GM19025 (cell line): ENCODE data around the gene VSTM2L.

Experiments used
- ATAC-seq: cut with Tn5 transposase; IDR thresholded peaks from one replicate; pipeline ENCODE4 v1.9.1; 2021; ENCODE audit warnings: mild to moderate bottlenecking, low read depth, moderate library complexity; ENCODE audit not compliant: unreplicated experiment

Gene VSTM2L

GRCh38 chr20:37877832-37878772 lies 24.8 kb upstream of the VSTM2L start:
- no peak for ATAC-seq

DNA sequence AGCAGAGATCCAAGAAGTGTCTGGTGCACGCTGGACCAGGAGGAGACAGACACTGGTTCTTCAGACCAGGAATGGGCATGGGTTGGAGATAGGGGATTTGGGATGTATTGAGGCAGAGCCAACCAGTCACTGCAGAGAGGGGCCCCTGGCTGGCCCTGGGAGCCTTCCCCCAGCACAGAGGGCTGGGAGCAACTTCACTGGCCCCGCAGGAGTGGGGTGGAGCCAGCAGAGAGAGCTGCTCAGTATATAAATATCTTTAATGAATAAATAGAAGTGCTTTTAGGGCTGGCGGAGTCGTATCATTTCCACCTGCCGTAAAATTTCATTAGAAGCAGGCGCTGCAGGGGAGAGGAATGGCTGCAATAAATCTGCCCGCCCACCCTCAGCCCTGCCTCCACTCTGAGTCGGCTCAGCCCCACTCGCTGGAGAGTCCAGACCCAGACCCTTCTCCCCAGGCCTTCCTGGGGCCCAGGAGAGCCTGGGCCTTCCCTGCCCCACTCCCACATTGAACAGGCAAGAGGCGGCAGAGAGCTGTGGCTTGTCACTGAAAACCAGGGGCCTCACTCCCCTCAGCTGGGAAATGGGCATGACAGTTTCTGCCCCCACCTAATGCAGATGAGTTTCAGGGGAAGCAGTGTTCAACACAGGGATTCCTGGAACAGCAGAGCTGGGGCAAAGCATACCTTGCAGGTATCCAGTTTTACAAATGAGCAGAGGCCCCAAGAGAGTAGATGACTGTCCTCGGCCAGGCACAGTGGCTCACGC lies 23.9 kb upstream of the VSTM2L start:
- ATAC-seq = no peak

DNA sequence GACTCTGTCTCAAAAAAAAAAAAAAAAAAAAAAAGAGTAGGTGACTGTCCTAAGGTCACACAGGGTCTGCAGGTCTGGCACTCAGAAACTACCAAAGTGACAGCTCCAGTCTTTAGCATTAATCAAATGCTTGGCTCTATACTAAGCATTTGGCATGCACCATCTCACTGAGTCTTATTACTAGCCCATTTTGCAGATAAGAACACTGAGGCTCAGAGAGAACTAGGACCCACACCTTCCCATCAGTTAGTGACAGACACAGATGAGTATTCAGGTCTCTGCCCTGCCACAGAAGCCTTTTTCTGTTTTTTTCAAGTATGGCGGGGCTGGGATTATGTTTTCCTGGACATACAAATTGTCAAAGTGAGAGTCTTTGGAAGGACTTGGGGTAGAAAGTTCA lies 23.1 kb upstream of the VSTM2L start:
- no peak for ATAC-seq

DNA sequence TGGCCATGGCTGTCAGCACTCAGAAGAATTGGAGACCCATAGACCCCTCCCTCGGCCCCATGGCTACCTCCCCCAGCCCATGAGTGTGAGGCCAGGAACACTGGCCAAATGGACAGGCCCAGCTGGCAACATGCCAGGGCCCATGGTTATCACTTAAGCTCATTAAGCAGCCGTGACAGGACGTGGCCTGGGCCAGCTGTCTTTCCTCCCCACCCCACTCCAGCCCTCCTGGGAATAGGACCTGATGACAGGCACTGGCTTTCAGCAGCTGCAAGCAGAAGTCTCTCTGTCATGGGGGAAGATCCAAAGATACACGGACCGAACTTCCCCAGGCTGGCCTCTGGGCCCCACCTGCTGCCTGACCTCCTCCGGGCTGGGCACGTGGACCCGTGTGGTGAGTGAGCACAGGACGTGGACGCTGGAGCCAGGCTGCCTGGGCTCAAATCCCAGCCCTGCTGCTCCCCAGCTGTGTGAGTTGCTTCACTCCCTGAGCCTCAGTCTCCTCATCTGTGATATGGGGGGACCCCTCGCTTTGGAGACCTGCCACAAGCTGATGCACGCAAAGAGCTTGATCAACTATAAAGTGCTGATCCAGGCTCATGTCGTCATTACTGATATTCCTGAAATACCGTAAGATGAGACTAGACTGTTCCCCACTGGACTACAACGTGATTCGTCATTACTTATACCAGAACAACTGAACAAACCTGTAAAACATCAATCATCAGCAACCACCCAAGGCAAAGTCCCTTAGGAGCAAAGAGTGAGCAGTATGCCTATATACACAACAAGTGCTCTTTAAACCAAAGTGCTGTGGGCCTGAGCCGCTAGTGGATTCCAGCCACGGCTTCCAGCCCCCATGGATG lies 22.0 kb upstream of the VSTM2L start:
- ATAC-seq = no peak

GRCh38 chr20:37881601-37882343 lies 21.2 kb upstream of the VSTM2L start:
- no peak for ATAC-seq

DNA sequence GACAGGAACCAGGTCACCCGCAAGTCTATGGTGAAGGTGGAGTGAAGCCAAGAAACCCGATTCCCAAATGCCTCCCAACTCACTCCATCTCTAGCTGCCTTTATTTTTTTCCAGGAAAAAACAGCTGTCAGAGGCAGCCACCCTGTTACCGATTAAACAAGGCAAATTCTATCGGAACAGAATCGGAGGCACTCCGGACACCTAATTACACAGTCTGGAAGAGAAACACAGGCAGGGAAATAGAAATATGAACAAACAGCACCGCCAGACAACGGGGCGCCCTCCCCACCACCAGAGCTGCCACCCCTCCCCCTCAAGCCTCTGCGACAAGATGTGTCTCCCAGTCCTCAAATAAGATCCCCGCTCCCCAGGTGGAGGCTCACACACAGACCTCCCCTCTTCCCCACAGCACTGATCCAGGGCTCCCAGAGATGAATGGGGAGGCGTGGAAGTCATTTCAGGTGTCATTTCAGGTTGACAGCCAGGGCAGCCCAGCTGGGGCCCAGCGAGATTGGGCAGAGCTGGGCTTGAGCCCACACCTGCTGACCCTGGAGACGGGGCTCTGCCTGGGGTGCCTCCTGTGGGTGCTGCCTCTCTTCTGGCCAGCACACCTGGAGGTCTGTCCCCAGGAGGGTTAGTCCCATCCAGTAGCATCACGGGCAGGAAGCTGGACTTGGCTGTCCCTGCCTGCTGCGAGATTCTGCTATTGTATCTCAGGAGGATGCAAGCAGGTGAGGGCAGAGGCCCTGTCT lies 19.8 kb upstream of the VSTM2L start:
- no peak for ATAC-seq

DNA sequence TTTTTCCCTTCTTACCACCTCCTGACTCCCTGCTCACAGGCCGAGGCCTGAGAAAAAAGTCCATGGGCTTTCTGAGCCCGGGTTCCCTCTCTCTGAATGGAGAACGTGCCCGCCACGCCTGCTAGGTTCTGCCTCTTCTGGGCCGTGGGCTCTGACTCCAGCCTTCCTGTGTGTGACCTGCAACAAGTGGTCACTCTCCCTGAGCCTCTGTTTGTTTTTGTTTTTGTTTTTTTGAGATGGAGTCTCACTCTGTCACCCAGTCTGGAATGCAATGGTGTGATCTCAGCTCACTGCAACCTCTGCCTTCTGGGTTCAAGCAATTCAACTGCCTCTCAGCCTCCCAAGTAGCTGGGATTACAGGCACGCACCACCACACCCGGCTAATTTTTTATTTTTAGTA lies 17.9 kb upstream of the VSTM2L start:
- no peak for ATAC-seq

GRCh38 chr20:37885593-37886503 lies 17.1 kb upstream of the VSTM2L start:
- no peak for ATAC-seq

GRCh38 chr20:37886851-37887297 lies 16.1 kb upstream of the VSTM2L start:
- no peak for ATAC-seq

GRCh38 chr20:37888641-37889040 lies 14.3 kb upstream of the VSTM2L start:
- no peak for ATAC-seq

DNA sequence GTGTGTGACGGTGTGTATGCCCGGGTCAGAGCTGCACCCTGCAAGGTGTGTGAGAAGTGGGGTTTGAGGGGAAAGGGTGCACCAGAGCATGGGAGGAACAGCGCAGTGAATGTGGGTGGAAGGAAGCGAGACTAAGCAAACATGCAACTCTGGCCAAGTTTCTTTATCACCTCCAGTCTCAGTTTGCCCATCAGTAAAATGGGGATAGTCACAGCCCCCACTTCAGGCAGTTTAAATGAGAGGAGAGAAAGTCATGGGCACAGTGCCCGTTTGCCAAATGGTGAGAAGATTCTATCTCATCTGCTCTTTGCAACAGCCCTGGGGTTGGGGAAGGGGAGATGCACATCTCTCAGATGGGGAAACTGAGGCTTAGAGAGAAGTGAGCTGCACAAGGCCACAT lies 12.8 kb upstream of the VSTM2L start:
- ATAC-seq = no peak

- ATAC-seq = no peak
Measured at GRCh38 chr20:37890643-37891042, 12.3 kb upstream of the VSTM2L start.

DNA sequence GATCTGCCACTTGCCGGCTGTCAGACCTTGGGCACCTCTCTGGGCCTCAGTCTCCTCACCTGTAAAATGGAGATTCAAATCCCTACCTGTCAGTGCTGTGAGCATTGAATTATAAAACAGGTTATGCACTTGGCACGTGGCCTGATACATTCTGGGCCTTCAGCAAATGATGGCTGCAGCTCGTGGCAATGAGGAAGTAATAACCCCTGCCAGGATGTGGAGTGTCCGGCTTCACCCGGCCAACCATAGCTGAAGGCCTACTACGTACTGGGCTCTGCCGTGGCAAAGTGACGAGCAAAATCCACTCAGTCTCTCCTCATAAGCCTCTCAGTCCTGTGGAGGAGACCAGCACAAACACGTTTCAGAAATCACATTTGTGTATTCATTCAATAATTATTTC lies 10.9 kb upstream of the VSTM2L start:
- ATAC-seq = no peak

- ATAC-seq = no peak
Measured at GRCh38 chr20:37893566-37894241, 9.2 kb upstream of the VSTM2L start.

DNA sequence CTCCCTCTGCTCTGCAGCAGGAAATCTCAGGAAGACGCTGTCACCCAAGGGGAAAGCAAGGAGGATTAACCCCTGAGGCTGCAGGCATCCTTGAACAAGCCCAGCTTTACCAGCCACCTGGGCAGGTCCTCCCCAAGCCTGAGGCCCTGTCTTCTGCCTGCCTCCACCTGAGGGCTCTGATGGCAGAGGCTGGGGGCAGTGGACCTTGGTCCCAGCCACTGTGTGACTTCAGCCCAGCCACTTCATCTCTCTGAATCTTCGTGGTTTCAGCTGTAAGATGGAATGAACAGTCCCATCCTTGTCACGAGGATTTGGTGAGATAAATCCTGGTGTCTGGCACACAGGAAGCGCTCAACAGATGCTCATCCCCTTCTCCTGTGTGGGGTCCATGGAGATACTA lies 8.5 kb upstream of the VSTM2L start:
- ATAC-seq = no peak

DNA sequence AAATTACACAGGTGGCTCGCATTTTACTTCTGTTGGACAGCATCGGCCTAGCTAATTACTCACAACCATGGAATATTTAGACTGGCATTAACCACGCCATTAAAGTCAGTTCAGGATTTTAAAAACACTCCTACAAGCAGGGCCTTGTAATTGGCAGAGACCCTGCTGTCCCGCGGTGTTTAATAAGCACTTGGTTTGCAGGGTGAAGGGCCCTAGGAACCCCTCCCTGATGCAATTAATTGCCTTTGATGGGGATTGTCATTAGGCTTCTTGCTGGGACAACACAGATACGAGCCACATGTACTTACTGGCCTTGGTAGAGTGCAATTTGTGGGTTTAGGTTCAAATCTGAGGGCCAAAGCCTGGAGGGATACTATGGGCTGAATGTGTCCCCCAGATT lies 7.8 kb upstream of the VSTM2L start:
- no peak for ATAC-seq

GRCh38 chr20:37896932-37897548 lies 5.9 kb upstream of the VSTM2L start:
- ATAC-seq = no peak
